Measurements from ENCODE around the gene LMF1.

DNA sequence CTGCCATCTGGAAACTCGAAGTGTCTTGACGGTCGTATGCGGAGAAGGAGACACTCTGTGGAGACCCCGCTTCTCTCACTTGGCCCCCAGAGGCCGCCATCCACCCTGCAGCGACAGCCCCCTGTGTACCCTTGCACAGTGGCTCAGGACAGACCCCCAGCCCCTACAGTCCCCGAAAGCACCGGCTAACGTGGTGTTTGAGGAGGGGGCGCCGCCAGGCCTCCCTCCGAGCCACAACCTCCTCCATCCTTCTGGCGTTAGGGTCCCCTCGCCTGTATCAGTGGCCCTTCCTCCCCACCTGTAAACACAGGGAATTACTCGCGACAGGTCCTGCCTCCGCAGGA lies 73.6 kb downstream of the LMF1 start:
- TF ChIP-seq, protein P1, sequence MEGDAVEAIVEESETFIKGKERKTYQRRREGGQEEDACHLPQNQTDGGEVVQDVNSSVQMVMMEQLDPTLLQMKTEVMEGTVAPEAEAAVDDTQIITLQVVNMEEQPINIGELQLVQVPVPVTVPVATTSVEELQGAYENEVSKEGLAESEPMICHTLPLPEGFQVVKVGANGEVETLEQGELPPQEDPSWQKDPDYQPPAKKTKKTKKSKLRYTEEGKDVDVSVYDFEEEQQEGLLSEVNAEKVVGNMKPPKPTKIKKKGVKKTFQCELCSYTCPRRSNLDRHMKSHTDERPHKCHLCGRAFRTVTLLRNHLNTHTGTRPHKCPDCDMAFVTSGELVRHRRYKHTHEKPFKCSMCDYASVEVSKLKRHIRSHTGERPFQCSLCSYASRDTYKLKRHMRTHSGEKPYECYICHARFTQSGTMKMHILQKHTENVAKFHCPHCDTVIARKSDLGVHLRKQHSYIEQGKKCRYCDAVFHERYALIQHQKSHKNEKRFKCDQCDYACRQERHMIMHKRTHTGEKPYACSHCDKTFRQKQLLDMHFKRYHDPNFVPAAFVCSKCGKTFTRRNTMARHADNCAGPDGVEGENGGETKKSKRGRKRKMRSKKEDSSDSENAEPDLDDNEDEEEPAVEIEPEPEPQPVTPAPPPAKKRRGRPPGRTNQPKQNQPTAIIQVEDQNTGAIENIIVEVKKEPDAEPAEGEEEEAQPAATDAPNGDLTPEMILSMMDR (IDR thresholded peaks at IDR 0.05), result no peak
- TF ChIP-seq POLR2A (IDR thresholded peaks at IDR 0.05), result no peak
